Astrocyte (in vitro differentiated cells and primary cell): ENCODE measurements around the gene ABCA7.

Experiments used
- CTCF ChIP-seq: IDR thresholded peaks from 2 replicates; pipeline ENCODE4 v1.5.1; 2011; ENCODE audit warnings: low read depth, mild to moderate bottlenecking, inconsistent platforms, low read length, moderate library complexity; ENCODE audit not compliant: insufficient read depth
- EZH2 ChIP-seq: IDR thresholded peaks from 2 replicates; pipeline ENCODE4 v1.6.1; 2012; ENCODE audit warnings: mild to moderate bottlenecking, low read length, inconsistent platforms; ENCODE audit not compliant: insufficient read depth

- TF ChIP-seq EZH2 (no peak), CTCF (no peak)
These were observed 63.9 kb downstream of the ABCA7 start, which contains the start of gene GPX4 for GRCh38 chr19:1103708-1104310.
